GDM1 (cell line): Measurements from ENCODE around the gene RAI14.
"Not testable (repeated sequence)": the region's sequence is repeated elsewhere in the genome, so short reads cannot be mapped to it uniquely, and the experiment has no call there.

ENCODE experiments used
- DNase-seq: peaks from one replicate; lab custom pipeline; 2025; lab: John Stamatoyannopoulos, UW

The RAI14 gene

DNA sequence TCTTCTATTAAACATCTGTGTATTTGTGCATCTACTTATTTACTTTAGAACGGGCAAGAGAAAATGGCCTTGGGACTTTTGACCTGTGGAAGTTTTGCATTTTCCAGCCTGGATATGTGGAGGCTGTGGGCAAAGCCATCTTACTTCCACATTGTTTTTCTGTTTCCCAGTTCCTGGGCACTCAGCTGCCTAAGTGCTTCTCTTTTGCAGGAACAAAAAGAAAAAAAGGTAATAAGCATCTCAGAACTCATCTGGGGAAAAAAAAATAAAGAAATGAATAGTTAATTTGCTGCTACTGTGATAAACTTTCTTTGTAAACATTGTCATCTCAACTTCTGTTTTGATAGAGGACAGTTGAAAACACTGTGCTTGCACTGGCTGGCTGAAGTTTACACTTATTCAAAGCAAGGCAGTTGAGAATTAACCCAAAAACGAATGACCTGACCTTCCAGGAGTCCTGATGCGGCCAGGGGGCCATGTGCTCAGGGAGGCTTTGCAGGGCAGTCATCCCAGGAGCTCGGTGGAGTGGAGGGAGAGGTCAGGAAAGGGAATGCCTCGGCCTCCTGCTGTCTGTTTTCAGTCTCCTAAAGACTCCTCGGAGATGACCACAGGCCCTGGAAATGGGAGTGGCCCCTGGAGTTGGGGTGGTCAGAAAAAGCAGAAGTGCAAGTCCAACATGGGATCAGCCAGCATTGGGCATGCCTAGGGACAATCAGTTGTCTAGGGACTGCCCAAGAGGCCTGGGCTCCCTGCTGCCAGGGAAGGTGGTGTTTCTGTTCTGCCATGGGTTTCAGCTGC, 75.5 kb downstream of the RAI14 start:
- DNase-seq, result no peak

DNA sequence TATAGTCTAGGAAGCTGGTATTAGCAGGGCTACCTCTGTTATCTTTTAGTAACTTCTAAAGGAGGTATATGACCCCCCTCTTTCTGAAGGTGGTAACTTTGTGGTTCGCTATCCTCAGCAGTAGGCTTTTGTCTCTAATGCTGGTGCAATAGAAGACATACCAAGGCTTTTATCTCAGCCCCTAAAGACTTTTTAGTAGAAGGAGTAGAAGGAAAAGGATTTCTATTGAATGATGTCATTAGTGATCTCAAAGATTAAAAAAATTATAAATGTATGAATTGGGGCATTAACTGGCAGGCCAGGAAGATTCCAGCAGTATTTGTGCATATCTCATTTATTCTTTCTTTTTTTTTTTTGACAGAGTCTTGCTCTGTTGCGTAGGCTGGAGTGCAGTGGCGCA, 78.2 kb downstream of the RAI14 start:
- DNase-seq, result no peak

DNA sequence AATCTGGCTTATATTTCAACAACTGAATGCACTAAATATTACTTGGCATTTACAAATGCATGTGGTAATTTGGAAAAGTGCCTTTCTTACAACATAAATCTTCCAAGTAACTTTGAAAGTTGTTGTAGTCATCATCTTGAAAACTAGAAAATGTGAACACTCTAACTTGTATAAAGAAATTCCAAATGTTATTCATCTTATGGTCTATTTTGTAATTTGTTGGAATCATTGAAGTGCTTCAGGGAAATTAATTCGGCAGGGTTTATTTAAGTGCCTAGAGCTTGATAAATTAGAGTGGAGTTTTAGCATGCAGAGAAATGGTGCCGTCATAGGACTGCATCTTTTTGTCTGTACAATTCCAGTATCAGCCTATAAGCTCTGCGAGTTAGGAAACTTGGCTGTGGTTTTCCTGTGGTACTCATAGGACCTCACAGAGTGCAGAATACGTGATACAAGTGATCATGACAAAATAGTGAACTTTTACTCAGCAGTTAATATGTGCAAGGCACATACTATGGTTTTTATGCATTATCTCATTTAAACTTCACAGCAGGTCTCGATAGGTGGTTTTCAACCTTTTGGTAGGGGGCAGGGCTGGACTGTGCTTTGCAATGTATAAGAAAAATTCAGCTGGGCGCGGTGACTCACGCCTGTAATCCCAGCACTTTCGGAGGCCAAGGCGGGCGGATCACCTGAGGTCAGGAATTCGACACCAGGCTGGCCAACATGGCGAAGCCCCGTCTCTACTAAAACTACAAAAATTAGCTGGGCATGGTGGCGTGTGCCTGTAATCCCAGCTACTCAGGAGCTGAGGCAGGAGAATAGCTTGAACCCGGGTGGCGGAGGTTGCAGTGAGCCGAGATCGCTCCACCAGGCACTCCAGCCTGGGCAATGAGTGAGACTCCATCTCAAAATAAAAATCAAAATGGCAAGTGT, 79.6 kb downstream of the RAI14 start:
- DNase-seq, result no peak

DNA sequence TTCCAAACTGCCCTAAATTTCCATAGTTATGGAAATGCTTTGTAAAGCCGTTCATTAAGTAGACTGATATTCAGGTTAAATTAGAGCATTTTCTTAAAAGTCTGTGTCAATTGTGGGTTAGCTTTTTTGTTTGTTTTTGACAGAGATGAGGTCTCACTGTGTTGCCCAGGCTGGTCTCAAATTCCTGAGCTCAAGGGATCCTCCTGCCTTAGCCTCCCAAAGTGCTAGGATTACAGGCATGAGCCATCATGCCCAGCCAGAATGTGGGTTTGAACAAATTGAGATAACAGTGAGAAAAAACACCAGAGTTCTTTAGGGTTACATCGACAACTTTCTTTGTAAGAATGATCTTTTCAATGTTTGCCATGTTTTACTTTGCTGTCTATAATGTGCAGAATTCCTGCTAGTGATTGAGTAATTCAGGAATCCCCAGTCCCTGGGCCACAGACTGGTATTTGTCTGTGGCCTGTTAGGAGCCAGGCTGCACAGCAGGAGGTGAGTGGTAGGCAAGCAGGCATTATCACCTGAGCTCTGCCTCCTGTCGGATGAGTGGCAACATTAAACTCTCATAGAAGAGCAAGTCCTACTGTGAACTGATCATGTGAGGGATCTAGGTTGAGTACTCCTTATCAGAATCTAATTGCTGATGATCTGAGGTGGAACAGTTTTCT, 80.5 kb downstream of the RAI14 start:
- DNase-seq, result no peak

DNA sequence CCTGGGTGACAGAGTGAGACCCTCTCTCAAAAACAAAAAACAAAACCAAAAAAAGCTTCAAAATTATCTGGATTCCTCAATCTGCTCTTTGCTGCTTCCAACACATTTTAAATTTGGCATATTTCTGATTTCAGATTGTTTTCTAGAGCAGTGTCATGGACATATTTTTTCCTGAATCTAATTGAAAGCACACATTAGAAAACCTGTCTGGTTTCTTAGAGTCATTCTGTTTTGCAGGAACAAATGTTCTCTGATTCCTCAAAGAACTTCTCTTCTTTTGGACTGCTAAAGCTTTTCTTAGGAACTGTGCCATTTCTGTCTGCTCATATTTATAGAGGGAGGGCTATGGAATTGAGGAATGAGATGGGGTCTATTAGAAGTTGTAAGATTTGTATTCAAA, 81.6 kb downstream of the RAI14 start:
- DNase-seq, result no peak

DNA sequence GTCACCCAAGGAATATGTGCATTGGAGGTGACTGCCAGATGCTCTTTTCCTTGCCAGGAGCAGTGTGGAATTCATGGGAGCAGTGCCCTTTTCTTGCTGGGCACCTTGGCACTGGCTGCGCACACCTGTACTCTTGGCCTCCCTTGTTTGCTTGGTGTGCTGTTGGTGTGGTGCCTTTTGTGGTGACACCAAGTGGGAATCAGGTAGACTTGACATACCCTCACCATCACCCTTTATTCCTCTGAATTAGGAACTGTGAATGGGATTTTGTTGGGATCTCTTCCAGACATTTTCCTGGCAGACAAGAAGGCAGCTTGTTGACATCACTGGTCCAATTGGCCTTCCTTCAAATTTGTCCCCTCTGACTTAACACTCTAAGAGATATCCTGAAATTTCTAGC, 82.3 kb downstream of the RAI14 start:
- no peak for DNase-seq

DNA sequence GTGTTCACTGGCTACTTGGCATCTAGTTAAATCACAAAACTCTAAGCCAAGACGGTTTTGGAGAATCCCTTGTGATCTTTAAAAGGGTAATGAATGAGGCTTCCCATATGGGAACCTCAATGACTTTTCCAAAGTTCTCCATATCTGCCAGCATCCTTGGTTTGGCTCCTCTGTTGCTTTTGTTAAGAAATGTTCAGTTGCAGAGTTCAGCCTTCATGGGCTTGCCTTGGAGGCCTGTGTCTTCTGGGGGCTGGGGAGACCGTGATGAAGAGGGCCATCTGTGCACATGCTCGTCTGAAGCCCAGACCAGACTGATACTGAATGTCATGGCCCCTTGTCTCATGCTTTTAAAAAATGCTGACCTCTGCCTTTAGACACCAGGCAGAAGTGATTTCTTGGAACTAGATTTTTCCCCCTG, 84.3 kb downstream of the RAI14 start:
- no peak for DNase-seq

DNA sequence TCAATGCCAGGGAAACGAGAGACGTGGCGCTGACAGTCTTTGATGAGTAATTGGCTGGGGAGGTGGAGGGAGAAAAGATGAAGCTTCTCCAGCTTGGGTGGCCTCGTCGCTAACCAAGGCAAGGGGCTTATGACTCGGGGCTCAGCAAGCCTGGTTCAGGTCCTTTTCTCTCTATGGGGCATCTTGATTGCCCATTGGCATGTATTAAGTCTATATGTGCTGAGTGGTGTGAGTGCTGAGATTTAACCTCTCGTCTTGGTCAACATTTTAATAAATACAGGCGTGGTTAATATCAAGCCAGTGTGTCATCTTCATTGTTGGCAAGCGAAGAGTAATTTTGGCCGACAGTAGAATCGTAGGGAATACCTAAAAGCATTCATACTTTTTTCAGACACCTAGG, 85.9 kb downstream of the RAI14 start:
- no peak for DNase-seq

DNA sequence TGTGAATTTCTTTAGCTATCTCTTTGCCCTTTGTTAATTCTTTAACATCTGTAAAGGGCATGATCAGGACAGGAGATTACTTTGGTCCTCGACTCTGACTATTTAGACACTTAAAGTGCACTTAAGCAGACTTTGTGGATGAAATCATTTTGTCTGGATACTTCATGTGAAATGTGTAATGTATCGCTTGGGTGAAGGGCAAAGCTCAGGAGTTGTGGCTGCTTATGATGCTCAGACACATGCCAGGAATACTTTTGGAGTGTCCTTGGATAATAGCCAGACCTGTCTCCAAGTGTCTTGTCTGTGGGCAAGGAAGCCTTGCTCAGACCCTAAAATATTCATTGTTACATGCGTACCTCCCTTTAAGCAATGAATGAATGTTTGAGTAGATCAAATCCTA, 87.8 kb downstream of the RAI14 start:
- no peak for DNase-seq

DNA sequence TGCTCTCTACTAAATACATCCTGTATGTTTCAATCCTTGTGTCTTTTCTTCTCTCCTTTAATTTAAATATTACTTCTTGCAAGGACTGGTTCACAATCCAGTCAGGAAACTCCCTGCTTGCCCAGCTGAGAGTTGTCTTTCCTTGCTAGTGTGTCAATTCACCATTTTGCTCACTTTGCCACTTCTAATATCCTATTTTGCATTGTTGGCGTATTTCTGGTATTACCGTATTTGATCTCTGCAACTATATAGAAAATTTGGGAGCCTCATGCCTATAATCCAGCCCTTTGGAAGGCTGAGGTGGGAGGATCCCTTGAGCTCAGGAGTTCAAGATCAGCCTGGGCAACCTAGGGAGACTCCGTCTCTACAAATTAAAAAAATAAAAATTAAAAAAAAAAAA, 92.3 kb downstream of the RAI14 start:
- DNase-seq, result no peak

DNA sequence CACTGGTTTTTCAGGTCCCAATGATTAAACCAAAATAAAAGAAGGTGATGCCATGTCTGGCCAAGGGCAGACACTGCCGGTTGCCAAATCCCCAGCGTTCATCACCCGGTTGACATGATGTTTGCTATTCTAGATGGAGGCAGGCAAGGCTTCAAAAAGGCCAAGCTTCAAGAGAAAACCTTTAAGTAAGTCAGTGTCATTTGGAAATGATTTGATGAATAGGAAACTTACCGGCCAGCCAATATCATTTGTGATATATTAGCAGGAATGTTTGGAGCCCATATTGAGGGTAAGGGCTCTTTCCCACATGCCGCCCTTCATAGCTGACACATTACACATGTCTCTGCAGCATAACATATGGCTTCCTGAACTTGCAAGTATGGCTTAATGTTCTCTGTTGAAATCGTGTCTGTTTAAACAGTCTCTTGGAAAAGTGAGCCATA, 93.3 kb downstream of the RAI14 start:
- DNase-seq, result no peak

DNA sequence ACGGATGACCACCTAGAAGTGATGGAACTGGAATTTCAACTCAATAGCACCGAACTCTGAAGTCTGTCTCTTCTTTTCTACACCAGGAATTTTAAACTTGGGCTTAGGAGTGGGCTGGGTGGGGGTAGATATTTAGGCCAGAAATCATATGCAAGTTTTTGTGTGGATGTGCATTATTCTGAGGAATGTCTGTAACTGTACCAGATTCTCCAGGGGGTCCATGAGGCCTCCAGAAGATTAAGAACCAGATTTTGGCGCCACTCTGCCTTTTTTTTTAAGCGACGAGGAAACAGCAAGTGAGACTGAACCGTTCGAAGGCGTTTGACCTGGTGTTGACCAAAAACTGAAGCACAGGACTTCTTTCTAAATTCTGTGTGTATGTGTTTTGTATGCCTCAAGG, 94.1 kb downstream of the RAI14 start:
- no peak for DNase-seq

DNA sequence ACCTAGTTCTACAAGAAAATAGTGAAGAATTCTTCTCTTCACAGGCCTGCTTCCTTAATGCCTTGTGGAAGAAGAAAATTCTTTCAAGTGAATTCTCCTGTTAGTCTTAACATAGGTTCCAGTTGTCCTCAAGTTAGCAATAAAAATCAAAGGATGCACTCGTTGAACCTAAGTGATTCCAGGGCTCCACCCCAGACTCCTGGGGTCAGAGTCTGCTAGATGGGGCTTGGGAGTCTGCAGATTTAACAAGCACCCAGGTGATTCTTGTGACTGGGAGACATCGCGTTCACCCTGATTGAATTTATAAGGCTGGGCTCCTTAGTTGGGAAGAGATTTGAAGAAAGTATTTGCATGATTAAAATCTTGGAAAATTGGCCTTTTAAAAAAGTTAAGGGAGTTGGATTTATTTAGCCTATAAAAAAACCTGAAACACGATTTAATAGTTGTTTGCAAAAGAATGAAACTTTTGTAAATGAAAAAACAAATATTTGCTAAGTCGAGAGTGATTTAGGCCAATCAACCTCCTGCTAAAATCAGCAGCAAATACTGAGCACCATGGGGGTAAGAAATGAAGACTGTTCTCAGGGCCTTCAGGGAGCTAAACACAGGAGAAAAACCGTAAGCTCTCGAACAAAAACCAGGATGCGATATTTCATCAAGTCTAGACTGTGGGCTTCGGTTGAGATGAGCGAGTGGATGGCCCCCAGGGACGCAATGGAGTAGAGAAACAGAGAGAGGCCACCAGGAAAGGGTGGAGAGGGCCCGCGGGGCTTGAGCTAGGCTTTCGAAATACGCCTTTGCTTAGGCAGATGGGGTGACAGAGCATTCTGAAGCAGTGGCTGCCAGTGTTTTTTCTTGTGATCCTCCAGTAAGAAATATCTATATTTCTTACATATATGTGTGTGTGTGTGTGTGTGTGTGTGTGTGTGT, 95.9 kb downstream of the RAI14 start:
- DNase-seq, result no peak

DNA sequence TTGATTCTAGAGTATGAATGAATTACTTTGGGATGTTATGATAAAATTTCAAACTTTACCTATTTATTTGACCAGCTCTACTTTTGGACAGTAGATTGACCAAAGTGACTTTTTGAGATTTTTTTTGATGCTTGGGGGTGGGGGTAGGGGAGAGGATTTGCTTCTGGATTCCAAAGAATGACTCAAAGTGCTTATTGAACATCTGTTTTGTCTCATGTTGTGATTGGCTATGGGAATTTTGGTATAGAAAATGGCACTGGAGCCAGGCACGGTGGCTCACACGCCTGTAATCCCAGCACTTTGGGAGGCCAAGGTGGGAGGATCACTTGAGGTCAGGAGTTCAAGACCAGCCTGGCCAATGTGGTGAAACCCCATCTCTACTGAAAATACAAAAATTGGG, 97.1 kb downstream of the RAI14 start:
- DNase-seq, result not testable (repeated sequence)

DNA sequence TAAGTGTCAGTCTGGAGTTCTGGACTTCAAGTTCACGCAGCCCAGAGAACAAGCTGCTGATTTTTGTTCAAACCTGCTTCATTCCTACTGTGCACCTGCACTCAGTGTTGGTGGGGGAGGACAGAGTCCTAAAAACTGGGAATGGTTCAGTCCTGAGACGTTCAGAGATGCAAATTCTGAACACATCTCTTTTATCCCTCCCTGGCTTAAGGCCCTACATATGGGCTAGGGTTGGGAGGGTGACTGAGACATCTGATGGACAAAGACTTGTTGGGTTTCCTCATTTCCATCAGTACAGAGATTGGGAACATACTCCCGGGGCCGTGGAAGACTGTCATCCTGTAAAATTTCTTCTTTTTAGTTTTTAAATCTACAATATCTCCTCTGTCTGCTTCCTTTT, 99.8 kb downstream of the RAI14 start:
- no peak for DNase-seq

DNA sequence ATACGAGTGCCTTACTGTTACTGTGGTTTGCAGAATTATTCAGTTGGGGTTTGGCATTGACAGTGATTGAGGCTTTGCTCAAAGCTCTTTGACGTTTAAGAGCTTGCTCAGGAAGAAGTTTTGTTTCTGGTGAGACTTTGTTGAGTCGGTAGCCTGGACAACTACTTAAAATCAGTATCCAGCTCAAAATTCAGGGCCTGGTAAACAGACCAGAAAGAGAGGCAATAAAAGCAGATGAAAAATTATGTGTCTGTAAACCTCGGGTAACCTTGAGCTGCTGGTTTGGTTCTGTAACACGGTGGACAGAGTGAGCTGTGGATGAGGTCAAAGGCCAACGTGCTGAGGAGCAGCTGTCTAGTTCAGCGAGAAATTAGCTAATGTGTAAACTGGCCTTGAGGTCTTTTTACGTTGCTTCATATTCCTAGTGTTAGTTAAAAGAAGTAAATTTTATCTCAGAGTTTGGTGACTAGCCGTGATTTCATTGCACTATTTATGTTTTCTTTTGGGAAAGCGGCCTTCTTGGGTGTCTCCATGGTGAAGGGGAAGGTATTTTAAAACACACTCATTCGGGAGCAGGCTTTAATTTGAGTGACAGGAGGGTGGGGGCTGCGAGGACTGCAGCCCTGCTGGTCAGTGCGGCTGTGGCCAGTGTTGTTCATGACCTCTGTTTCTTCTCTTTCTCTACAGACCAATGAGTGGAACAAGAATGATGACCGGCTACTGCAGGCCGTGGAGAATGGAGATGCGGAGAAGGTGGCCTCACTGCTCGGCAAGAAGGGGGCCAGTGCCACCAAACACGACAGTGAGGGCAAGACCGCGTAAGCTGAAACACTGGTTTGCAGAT, 100.9 kb downstream of the RAI14 start:
- no peak for DNase-seq

DNA sequence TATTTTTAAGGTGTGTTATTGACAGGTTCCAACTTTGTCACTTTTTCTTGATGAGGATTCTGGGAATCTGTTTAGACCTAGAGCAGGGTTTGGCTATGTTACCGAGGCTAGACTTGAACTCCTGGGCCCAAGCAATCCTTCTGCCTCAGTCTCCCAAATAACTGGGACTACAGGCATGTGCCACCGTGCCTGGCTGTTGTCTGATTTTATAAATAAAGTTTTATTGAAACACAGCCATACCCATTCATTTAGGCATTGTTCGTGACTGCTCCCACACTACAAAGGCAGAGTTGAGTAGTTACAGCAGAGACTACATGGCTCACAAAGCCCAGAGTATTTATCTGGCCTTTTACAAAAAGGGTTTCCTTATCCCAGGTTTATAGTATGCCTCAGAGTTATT, 102.4 kb downstream of the RAI14 start:
- no peak for DNase-seq

DNA sequence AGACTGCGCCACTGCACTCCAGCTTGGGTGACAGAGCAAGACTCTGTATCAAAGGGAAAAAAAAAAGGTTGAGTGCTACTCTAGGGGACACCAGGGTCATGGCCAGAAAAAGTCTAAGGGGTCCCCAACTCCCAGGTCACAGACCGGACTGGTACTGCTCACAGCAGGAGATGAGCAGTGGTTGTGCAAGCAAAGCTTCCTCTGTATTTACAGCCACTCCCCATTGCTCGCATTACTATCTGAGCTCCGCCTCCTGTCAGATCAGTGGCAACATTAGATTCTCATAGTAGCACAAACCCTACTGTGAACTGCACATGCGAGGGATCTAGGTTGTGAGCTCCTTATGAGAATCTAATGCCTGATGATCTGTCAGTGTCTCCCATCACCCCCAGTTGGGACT, 103.1 kb downstream of the RAI14 start:
- not testable (repeated sequence) for DNase-seq

DNA sequence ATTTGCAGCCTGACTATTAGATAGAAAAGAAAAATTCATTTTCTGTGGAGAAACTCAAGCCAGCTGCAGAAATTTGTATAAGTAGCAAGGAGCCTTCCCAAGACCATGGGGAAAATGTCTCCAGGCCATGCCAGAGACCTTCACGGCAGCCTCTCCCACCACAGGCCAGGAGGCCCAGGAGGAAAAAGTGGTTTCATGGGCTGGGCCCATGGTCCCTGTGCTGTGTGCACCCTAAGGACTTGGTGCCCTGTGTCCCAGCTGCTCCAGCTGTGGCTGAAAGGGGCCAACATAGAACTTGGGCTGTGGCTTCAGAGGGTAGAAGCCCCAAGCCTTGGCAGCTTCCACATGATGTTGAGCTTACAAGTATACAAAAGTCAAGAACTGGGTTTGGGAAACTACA, 109.5 kb downstream of the RAI14 start:
- DNase-seq, result no peak

DNA sequence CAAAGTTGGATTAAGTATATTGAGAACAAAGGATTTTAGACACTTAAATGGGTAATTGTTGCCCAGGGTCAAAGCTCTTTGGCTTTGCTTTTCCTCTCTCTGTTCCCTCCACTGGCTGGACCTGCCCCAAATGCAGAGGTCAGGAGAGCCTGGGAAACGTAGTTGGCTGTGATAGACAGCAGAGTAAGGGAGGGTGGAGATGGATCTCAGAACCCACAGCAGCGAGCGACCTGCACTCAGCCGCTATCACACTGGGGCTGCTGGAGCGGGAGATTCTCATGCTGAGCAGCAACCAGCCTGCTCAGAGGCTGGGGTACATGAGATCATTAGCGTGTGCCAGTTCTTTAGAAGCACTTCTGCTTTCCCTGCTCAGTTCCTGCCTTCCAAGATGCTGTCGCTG, 111.1 kb downstream of the RAI14 start:
- no peak for DNase-seq

DNA sequence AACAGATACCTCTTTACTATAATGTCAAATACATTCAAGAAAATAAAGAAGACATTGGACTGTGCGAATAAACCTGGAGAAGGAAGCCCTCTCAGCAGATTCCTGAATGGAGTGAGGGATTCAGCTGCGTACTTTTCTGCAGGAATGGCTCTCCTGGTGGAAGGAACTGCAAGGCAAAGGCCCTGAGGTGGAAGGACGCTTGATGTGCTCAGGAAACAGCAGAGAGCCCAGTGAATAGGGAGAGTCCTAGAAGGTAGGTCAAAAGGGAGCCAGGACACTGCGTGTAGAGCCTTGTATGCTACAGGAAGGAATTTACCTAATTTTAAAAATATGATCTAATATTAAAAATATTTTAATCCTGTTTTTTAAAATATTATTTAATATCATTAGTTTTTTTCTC, 114.4 kb downstream of the RAI14 start:
- no peak for DNase-seq
